Measurements from ENCODE around the gene SUCLG2. TPM values are rescaled to one million over a fixed set of nuclear protein-coding genes. Genes with fewer than 3 reads are reported as not detected.

The SUCLG2 gene
- total RNA-seq, 4 donors from 2014 or later: 38.7 to 42.9 (median 41.3) TPM

DNA sequence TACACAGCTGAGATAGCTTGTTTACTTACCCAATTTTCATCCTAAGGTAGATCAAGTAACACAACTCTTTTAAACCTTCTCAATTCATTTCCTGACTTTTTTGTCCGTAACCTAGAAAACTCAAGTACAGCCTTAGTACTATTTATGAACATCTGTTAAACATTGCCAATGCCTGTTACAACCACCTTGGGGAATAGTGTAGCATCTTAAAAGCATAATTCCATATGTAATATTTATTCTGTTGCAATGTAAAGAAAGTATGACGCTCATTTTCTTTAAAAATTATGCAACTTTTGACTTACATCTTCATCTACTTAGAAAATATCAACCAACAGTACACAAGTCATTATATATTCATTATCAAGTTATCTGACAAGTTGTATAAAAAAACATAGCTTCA, 54.6 kb downstream of the SUCLG2 start:
- no peak overlapping the region for H3K4me3 ChIP-seq (ENCODE audit: low read depth, poor library complexity, severe bottlenecking)
- intact Hi-C loops (cut with DNase I; ENCODE audit: low total_unique reads): no loop called here
- 89 to 95% methylated on average over 2 of the region's 2 CpGs for WGBS, 2 donors
- no peak for DNase-seq (ENCODE audit: low spot score in 2 of 2)
- TF ChIP-seq, protein P1, sequence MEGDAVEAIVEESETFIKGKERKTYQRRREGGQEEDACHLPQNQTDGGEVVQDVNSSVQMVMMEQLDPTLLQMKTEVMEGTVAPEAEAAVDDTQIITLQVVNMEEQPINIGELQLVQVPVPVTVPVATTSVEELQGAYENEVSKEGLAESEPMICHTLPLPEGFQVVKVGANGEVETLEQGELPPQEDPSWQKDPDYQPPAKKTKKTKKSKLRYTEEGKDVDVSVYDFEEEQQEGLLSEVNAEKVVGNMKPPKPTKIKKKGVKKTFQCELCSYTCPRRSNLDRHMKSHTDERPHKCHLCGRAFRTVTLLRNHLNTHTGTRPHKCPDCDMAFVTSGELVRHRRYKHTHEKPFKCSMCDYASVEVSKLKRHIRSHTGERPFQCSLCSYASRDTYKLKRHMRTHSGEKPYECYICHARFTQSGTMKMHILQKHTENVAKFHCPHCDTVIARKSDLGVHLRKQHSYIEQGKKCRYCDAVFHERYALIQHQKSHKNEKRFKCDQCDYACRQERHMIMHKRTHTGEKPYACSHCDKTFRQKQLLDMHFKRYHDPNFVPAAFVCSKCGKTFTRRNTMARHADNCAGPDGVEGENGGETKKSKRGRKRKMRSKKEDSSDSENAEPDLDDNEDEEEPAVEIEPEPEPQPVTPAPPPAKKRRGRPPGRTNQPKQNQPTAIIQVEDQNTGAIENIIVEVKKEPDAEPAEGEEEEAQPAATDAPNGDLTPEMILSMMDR (IDR thresholded peaks at IDR 0.05): no peak
- TF ChIP-seq POLR2A (IDR thresholded peaks at IDR 0.05): no peak

DNA sequence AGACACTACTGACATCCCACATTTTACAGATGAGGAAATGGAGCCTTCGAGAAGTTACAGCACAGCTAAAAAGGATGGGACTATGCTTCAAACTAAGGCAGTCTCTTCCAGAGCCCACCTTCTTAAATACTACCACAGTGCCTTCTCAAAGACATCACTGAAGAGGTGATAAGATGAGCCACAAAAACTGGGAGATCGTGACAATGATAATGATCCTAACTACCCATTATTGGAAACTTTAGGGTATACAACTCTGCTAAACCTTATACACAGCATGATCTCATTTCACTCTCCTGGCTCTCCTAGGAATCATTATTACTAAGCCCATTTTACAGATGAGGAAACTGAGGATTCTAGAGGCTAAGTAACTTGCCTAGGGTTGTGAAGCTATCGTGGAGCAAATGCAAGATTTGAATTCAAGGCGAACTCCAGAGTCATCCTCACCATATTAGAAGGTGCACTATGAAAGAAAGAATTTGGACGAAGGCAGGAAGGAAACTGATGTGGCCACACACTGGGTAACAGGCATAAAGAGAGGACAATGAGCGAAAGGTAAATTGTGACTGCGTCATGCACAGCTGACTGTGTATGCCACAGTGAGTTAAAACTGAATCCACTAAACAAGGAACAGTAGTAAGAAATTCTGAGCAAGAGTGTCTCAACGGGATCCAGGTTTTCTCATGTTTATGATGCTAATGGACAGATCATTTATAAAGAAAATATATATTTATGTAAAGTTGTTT, 55.4 kb downstream of the SUCLG2 start:
- WGBS, 2 donors: 96% methylated on average over 8 of the region's 8 CpGs

DNA sequence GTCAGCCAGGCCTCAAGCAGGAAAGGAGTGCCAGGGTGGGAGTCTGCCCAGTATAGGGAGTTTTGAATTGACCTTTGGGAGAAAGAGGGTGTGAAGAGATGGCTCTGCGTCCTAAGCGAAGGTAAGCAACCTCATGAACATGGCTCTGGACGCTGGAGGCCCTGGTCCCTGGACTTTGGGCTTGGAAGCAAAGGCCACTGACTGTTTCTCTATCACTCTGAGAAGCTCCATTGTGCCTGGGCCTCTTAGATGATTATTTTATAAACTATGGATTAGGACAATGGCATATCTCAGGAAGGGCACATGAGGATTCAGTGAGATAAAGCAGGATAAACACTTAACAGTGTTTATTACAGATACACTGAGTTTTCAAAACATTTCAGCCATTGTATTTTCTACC, 59.0 kb downstream of the SUCLG2 start:
- H3K4me3 ChIP-seq (ENCODE audit: low read depth, poor library complexity, severe bottlenecking): no peak overlapping the region
- intact Hi-C loops (cut with DNase I; ENCODE audit: low total_unique reads): no loop called here
- no peak for DNase-seq (ENCODE audit: low spot score in 2 of 2)
- 98% methylated on average over 3 of the region's 3 CpGs for WGBS, 2 donors
- TF ChIP-seq, protein P1 (IDR thresholded peaks at IDR 0.05): no peak
- no peak for TF ChIP-seq POLR2A (IDR thresholded peaks at IDR 0.05)

More for the DNA sequence above, 55.4 kb downstream of the SUCLG2 start:
- TF ChIP-seq, protein P1 (IDR thresholded peaks at IDR 0.05): no peak
- no peak for TF ChIP-seq POLR2A (IDR thresholded peaks at IDR 0.05)
- intact Hi-C loops (cut with DNase I; ENCODE audit: low total_unique reads): no loop called here
- no peak for DNase-seq (ENCODE audit: low spot score in 2 of 2)
- no peak overlapping the region for H3K4me3 ChIP-seq (ENCODE audit: low read depth, poor library complexity, severe bottlenecking)

DNA sequence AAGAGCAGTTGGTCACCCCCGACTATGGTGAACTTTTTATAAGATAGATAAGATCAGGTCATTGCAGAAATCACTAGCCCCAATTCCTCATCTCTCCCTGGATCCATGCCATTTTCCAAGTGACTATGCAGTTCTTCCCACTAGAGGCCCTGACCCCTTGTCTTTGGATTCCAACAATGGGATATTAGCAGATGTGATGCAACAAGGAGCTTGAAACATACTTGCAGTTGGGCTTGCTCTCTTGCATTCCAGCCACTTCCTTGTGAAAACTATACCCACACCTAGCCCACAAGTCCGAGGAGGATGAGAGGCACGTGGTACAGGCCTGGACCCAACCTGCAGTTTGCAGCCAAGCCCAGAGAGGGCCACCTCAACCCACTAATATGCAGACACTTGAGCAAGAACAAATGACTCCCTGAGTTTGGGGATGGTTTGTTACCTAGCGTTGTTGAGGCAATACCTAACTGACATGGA, 60.6 kb downstream of the SUCLG2 start:
- intact Hi-C loops (cut with DNase I; ENCODE audit: low total_unique reads): no loop called here
- H3K4me3 ChIP-seq (ENCODE audit: low read depth, poor library complexity, severe bottlenecking): no peak overlapping the region
- no peak for TF ChIP-seq POLR2A (IDR thresholded peaks at IDR 0.05)
- DNase-seq (ENCODE audit: low spot score in 2 of 2): no peak
- WGBS, 2 donors: 86 to 96% methylated on average over 4 of the region's 4 CpGs

DNA sequence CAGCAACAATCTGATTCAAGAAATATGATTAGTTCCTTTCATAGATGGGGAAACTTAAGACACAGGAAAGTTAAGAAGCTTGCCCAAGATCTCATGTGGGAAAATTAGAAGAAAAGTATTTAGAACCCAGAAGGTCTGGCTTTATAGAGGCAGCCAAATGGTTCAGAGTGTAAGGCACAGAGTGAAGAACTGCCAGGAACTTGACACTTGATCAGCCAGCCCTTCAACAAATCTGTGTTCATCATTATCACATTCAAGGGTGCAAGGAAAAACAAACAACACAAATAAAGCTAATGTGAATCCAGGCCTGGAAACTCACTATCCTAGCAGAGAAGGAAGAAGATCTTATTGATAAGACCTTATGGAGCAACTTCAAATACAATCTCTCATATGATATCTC, 62.4 kb downstream of the SUCLG2 start:
- TF ChIP-seq, protein P1 (IDR thresholded peaks at IDR 0.05): no peak
- no peak for TF ChIP-seq POLR2A (IDR thresholded peaks at IDR 0.05)

DNA sequence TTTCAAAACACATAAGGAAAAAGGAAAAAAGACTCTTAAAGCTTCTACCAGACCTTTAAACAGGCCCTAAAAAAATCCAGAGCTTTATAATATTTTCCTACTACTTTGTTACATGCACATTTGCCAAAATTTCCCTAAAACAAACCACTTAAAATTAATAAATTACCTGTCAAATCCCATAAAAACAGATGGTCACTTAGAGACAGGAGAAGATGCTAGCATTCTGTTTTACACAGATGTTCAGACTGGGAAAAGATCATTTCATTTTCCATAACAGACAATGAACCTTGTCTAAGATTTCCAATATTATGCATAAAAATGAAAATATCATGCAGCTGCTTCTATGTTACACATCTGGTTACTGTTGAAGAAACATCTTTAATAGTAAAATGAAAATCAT, 66.6 kb downstream of the SUCLG2 start:
- DNase-seq (ENCODE audit: low spot score in 2 of 2): no peak
- TF ChIP-seq, protein P1 (IDR thresholded peaks at IDR 0.05): no peak
- no peak for TF ChIP-seq POLR2A (IDR thresholded peaks at IDR 0.05)
- intact Hi-C loops (cut with DNase I; ENCODE audit: low total_unique reads): no loop called here
- no peak overlapping the region for H3K4me3 ChIP-seq (ENCODE audit: low read depth, poor library complexity, severe bottlenecking)

More for the DNA sequence above, 62.4 kb downstream of the SUCLG2 start:
- intact Hi-C loops (cut with DNase I; ENCODE audit: low total_unique reads): no loop called here
- DNase-seq (ENCODE audit: low spot score in 2 of 2): no peak
- H3K4me3 ChIP-seq (ENCODE audit: low read depth, poor library complexity, severe bottlenecking): no peak overlapping the region
